Mucosa of stomach (tissue), 1 donor: ENCODE measurements around the gene TMEM42.
"Not testable (repeated sequence)": the region's sequence is repeated elsewhere in the genome, so short reads cannot be mapped to it uniquely, and the experiment has no call there.

Experiments
- H3K27me3 ChIP-seq: one replicate; pipeline ENCODE4 v1.7.0; 2013; ENCODE audit warnings: mild to moderate bottlenecking, low read length; ENCODE audit not compliant: control insufficient read depth, insufficient read depth
- H3K36me3 ChIP-seq: one replicate; pipeline ENCODE4 v1.7.0; 2013; ENCODE audit warnings: low read length; ENCODE audit not compliant: control insufficient read depth, insufficient read depth
- H3K4me1 ChIP-seq: one replicate; pipeline ENCODE4 v1.7.0; 2013; ENCODE audit warnings: mild to moderate bottlenecking, low read length; ENCODE audit not compliant: control insufficient read depth, insufficient read depth
- H3K4me3 ChIP-seq: one replicate; pipeline ENCODE4 v1.7.0; 2013; ENCODE audit warnings: low read length
- H3K9ac ChIP-seq: one replicate; pipeline ENCODE4 v1.7.0; 2013; ENCODE audit warnings: mild to moderate bottlenecking, low read length, moderate library complexity
- H3K9me3 ChIP-seq: one replicate; pipeline ENCODE4 v1.7.0; 2013; ENCODE audit warnings: mild to moderate bottlenecking, low read length, moderate library complexity; ENCODE audit not compliant: control insufficient read depth
- donor health status: Pancreatic carcinoma.

TMEM42 gene

GRCh38 chr3:44861412-44862225, at the start of gene TMEM42:
Gene TMEM42 (plus strand): TSS chr3:44861912. CDS start chr3:44861925, 13 bp downstream.
- peaks cover 7% of the 10 kb centered on the region for H3K4me1 ChIP-seq

GRCh38 chr3:44814751-44815150, 47.0 kb upstream of the TMEM42 start:
- Histone ChIP-seq H3K9me3 (no peaks in the 10 kb centered on the region), H3K4me1 (no peaks in the 10 kb centered on the region), H3K36me3 (no peaks in the 10 kb centered on the region), H3K27me3 (no peaks in the 10 kb centered on the region), H3K9ac (no peak overlapping the region), H3K4me3 (no peak overlapping the region)

More at GRCh38 chr3:44861412-44862225, at the start of gene TMEM42:
- H3K9me3 ChIP-seq: no peaks in the 10 kb centered on the region
- H3K4me3 ChIP-seq: peak within 1 kb of the TSS; percentile 97
- peak within 1 kb of the TSS; percentile 86 for H3K9ac ChIP-seq
- no peaks in the 10 kb centered on the region for H3K27me3 ChIP-seq
- H3K36me3 ChIP-seq: no peaks in the 10 kb centered on the region

- H3K36me3 ChIP-seq, H3K27me3 ChIP-seq, H3K9me3 ChIP-seq, H3K4me1 ChIP-seq, H3K9ac ChIP-seq, H3K4me3 ChIP-seq: not testable (repeated sequence)
Observed at GRCh38 chr3:44816334-44816733, 45.4 kb upstream of the TMEM42 start.

- not testable (repeated sequence) for H3K27me3 ChIP-seq, H3K9ac ChIP-seq, H3K9me3 ChIP-seq, H3K36me3 ChIP-seq, H3K4me3 ChIP-seq, H3K4me1 ChIP-seq
Observed at GRCh38 chr3:44821206-44821605, 40.5 kb upstream of the TMEM42 start.

GRCh38 chr3:44825264-44825925, 36.3 kb upstream of the TMEM42 start:
- Histone ChIP-seq H3K36me3 (no peaks in the 10 kb centered on the region), H3K9ac (no peak overlapping the region), H3K27me3 (no peaks in the 10 kb centered on the region), H3K4me1 (no peaks in the 10 kb centered on the region), H3K9me3 (no peaks in the 10 kb centered on the region), H3K4me3 (no peak overlapping the region)

GRCh38 chr3:44827196-44827595, 34.5 kb upstream of the TMEM42 start:
- no peak overlapping the region for H3K9ac ChIP-seq
- no peak overlapping the region for H3K4me3 ChIP-seq
- H3K27me3 ChIP-seq: no peaks in the 10 kb centered on the region

GRCh38 chr3:44831232-44831631, 30.5 kb upstream of the TMEM42 start:
- Histone ChIP-seq H3K4me3 (no peak overlapping the region), H3K9me3 (no peaks in the 10 kb centered on the region), H3K36me3 (no peaks in the 10 kb centered on the region), H3K4me1 (no peaks in the 10 kb centered on the region), H3K27me3 (no peaks in the 10 kb centered on the region), H3K9ac (no peak overlapping the region)

More at GRCh38 chr3:44827196-44827595, 34.5 kb upstream of the TMEM42 start:
- Histone ChIP-seq H3K36me3 (no peaks in the 10 kb centered on the region), H3K4me1 (no peaks in the 10 kb centered on the region), H3K9me3 (no peaks in the 10 kb centered on the region)

- Histone ChIP-seq H3K9ac (no peak overlapping the region), H3K4me3 (no peak overlapping the region), H3K4me1 (no peaks in the 10 kb centered on the region), H3K9me3 (no peaks in the 10 kb centered on the region), H3K27me3 (no peaks in the 10 kb centered on the region), H3K36me3 (no peaks in the 10 kb centered on the region)
Observed at GRCh38 chr3:44832032-44832431, 29.7 kb upstream of the TMEM42 start.

- Histone ChIP-seq H3K27me3 (no peaks in the 10 kb centered on the region), H3K9ac (no peak overlapping the region), H3K36me3 (no peaks in the 10 kb centered on the region), H3K4me1 (no peaks in the 10 kb centered on the region), H3K4me3 (no peak overlapping the region), H3K9me3 (no peaks in the 10 kb centered on the region)
Observed at GRCh38 chr3:44832965-44833364, 28.7 kb upstream of the TMEM42 start.

- no peak overlapping the region for H3K9ac ChIP-seq
- no peaks in the 10 kb centered on the region for H3K4me1 ChIP-seq
- no peaks in the 10 kb centered on the region for H3K27me3 ChIP-seq
- H3K36me3 ChIP-seq: no peaks in the 10 kb centered on the region
- no peaks in the 10 kb centered on the region for H3K9me3 ChIP-seq
- H3K4me3 ChIP-seq: no peak overlapping the region
Observed at GRCh38 chr3:44833394-44833793, 28.3 kb upstream of the TMEM42 start.

GRCh38 chr3:44835684-44836083, 26.0 kb upstream of the TMEM42 start:
- H3K4me3 ChIP-seq: no peak overlapping the region
- no peaks in the 10 kb centered on the region for H3K4me1 ChIP-seq
- H3K36me3 ChIP-seq: no peaks in the 10 kb centered on the region
- no peaks in the 10 kb centered on the region for H3K9me3 ChIP-seq
- no peak overlapping the region for H3K9ac ChIP-seq
- no peaks in the 10 kb centered on the region for H3K27me3 ChIP-seq

GRCh38 chr3:44842376-44842775, 19.3 kb upstream of the TMEM42 start:
- Histone ChIP-seq H3K9me3 (no peaks in the 10 kb centered on the region), H3K36me3 (no peaks in the 10 kb centered on the region), H3K9ac (no peak overlapping the region), H3K4me3 (no peak overlapping the region), H3K27me3 (no peaks in the 10 kb centered on the region), H3K4me1 (peaks cover 4% of the 10 kb centered on the region)
